ENCODE measurements around the gene PDIK1L.

Gene PDIK1L

GRCh38 chr1:26169669-26170471 is 58.2 kb downstream of the PDIK1L start, which contains the start of gene ZNF593:
ZNF593 (plus strand) TSS chr1:26169908; CDS start chr1:26169984, 76 bp downstream.
- no peaks in the 10 kb centered on the region for H3K9me3 ChIP-seq (ENCODE audit: control insufficient read depth, low read depth, low read length)
- peaks cover 19% of the 10 kb centered on the region for H3K27me3 ChIP-seq (ENCODE audit: control insufficient read depth, insufficient read depth, low read length)
- H3K9ac ChIP-seq (ENCODE audit: low read length) = peak within 1 kb of the TSS; percentile 76
- H3K36me3 ChIP-seq (ENCODE audit: control insufficient read depth, low read depth, low read length) = no peaks in the 10 kb centered on the region
- H3K4me3 ChIP-seq (ENCODE audit: low read length) = peak within 1 kb of the TSS; percentile 79
- peak within 1 kb of the TSS; percentile 30 for H3K27ac ChIP-seq (ENCODE audit: low read length)
- H3K4me1 ChIP-seq (ENCODE audit: control insufficient read depth, low read depth, low read length) = peaks cover 16% of the 10 kb centered on the region

- H3K27me3 ChIP-seq (ENCODE audit: control insufficient read depth, insufficient read depth, low read length) = peaks cover 13% of the 10 kb centered on the region
- no peaks in the 10 kb centered on the region for H3K36me3 ChIP-seq (ENCODE audit: control insufficient read depth, low read depth, low read length)
- peak overlapping the region; percentile 76 for H3K9ac ChIP-seq (ENCODE audit: low read length)
- no peak overlapping the region for H3K27ac ChIP-seq (ENCODE audit: low read length)
- peak overlapping the region; percentile 79 for H3K4me3 ChIP-seq (ENCODE audit: low read length)
- H3K9me3 ChIP-seq (ENCODE audit: control insufficient read depth, low read depth, low read length) = no peaks in the 10 kb centered on the region
- H3K4me1 ChIP-seq (ENCODE audit: control insufficient read depth, low read depth, low read length) = peaks cover 11% of the 10 kb centered on the region
Measured at GRCh38 chr1:26170472-26170821, 58.8 kb downstream of the PDIK1L start.

GRCh38 chr1:26171084-26172072 is 59.8 kb downstream of the PDIK1L start, which contains the start of gene ZNF593OS:
ZNF593OS (minus strand) TSS chr1:26171832; CDS start chr1:26171661, 171 bp downstream.
- H3K9me3 ChIP-seq (ENCODE audit: control insufficient read depth, low read depth, low read length) = no peaks in the 10 kb centered on the region
- no peak within 1 kb of the TSS for H3K27ac ChIP-seq (ENCODE audit: low read length)
- H3K27me3 ChIP-seq (ENCODE audit: control insufficient read depth, insufficient read depth, low read length) = peaks cover 4% of the 10 kb centered on the region
- peak within 1 kb of the TSS; percentile 76 for H3K9ac ChIP-seq (ENCODE audit: low read length)
- H3K4me1 ChIP-seq (ENCODE audit: control insufficient read depth, low read depth, low read length) = peaks cover 10% of the 10 kb centered on the region
- H3K36me3 ChIP-seq (ENCODE audit: control insufficient read depth, low read depth, low read length) = no peaks in the 10 kb centered on the region
- H3K4me3 ChIP-seq (ENCODE audit: low read length) = peak within 1 kb of the TSS; percentile 79

All from iPS-18a (cell line).